ENCODE data around the gene TPRA1.

DNA sequence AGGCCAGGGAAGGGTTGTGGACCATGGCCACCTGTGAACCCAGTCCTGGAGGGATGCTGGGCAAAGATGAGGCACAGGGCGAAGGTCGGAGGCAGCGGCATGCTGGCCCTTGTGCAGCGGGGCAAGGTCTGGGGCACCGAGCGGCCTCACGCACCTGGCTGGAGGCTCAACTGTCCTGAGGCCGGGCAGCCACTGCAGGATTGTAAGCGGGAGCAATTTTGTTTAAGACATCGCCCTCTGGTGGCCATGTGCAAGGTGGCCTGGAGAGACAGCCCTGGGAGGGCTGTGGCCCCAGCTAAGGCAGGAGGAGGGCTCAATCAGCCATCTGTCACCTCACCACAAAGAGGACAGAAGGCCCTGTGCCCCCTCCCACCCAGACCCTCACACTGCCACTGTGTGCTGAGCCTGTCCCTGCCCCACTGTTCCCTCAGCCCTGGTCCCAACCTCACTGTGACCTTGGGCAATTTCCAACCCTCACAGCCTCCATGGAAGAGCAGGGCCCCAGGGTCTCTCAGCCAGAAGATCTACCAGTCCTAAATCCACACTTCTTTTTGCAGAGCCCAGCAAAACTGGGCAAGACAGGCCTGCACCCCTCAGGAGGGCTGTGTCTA, 46.2 kb downstream of the TPRA1 start:
- TF ChIP-seq, protein P1, sequence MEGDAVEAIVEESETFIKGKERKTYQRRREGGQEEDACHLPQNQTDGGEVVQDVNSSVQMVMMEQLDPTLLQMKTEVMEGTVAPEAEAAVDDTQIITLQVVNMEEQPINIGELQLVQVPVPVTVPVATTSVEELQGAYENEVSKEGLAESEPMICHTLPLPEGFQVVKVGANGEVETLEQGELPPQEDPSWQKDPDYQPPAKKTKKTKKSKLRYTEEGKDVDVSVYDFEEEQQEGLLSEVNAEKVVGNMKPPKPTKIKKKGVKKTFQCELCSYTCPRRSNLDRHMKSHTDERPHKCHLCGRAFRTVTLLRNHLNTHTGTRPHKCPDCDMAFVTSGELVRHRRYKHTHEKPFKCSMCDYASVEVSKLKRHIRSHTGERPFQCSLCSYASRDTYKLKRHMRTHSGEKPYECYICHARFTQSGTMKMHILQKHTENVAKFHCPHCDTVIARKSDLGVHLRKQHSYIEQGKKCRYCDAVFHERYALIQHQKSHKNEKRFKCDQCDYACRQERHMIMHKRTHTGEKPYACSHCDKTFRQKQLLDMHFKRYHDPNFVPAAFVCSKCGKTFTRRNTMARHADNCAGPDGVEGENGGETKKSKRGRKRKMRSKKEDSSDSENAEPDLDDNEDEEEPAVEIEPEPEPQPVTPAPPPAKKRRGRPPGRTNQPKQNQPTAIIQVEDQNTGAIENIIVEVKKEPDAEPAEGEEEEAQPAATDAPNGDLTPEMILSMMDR (conservative IDR thresholded peaks at IDR 0.05; ENCODE audit: low read depth, low read length) = peak; percentile 81
- TF ChIP-seq EZH2 (IDR thresholded peaks at IDR 0.05; ENCODE audit: borderline replicate concordance, low read depth, low read length, poor library complexity, severe bottlenecking) = no peak

Measured in A673 (cell line).